GM21528 (cell line): ENCODE data around the gene CENPX.

Experiments
- ATAC-seq: cut with Tn5 transposase; IDR thresholded peaks from one replicate; pipeline ENCODE4 v1.9.1; 2021; ENCODE audit warnings: mild to moderate bottlenecking, moderate library complexity; ENCODE audit not compliant: unreplicated experiment, low FRiP score

CENPX gene

DNA sequence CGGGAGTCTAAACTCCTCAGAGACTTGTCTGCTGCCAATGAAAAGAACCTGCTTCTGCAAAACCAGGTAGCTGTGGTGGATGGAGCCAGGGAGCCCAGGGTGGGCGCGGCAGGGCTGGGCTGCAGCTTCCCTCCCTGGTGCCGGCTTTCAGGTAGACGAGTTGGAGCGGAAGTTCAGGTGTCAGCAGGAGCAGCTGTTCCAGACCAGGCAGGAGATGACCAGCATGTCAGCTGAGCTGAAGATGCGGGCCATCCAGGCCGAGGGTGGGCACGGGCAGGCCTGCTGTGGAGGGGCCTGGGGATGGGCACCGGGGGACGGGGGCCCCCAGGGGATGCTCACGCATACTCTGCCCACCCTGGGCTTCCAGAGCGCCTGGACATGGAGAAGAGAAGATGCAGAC, 5.6 kb upstream of the CENPX start:
- no peak for ATAC-seq

DNA sequence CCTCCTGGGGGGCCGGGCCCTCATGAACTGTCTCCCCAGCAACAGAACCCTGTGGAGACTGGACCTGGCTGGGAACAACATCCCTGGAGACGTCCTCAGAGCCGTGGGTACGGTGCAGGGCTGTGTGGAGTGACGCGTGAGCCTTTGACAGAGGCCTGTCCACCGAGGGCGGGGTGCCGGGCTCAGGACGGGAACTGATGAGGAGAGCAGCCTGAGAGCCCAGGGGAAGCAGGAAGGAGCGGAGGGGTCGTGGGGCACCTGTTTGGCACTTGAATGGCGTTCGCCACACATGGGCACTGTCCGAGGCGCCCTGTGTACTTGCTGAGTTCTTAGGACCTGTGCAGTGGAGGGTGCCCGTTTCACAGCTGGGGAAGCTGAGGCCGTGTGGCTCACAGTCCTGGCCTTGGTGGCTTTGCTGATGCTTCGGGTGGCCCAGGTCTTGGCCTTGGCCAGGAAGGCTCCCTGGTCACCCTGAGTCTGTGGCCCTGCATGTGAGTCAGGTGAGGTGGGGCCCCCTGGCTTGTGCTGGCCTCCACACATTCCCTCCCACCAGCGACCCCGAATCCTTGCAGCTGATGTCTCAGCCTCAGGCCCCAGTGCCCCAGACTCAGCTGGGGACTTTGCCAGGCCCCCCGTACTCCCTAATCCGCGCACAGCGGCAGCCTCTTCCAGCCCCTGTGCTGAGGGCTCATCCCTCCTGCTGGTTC, 2.9 kb upstream of the CENPX start:
- ATAC-seq, result no peak

DNA sequence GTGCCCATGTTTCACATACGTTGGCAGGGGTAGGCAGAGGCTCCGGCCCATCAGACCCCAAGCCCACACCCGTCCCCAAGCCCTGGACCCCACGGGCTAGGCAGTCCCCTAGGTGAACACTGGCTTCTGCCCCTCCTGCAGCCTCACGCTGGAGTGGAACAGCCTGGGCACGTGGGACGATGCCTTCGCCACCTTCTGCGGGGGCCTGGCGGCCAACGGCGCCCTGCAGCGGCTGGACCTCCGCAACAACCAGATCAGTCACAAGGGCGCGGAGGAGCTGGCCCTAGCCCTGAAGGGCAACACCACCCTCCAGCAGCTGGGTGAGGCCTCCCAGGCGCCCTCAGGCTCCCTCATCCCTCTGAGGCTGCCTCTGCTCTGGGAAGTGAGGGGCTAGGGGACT, 2.2 kb upstream of the CENPX start:
- ATAC-seq, result no peak

DNA sequence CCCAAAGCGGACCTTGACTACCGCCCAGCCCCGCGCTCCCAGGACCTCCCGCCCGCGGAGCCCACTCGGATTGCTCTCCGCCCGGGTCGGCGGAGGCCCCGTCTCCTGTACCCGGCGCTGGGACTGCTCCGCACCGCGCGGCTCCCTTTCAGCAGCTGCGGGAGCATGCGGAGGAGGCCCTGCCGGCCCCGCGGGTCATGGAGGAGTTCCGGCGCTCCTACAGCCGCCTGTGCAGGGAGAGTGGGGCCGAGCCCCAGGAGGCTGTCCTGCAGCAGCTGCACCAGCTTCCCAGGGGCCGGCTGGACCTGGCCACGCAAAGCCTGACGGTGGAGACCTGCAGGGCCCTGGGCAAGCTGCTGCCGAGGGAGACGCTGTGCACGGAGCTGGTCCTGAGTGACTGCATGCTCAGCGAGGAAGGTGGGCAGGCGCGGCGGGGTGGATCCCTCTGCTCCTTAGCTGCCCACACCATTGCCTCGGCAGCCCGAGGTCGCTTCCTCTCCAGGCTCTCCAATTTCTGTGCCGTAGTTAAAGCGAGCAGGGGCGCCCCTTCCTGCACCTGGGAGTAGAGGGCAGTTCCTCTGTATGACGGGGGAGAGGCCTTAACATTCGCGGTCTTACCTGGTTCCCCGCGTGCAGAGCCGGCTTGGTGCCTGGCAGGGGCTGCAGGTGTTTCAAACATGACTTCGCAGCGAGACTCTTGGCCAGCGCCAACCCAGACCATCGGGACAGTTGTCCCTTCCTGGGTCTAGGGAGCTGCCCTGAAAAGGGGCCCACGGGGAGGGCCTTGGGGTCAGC, 966 bp upstream of the CENPX start:
- ATAC-seq, result peak; percentile 0

DNA sequence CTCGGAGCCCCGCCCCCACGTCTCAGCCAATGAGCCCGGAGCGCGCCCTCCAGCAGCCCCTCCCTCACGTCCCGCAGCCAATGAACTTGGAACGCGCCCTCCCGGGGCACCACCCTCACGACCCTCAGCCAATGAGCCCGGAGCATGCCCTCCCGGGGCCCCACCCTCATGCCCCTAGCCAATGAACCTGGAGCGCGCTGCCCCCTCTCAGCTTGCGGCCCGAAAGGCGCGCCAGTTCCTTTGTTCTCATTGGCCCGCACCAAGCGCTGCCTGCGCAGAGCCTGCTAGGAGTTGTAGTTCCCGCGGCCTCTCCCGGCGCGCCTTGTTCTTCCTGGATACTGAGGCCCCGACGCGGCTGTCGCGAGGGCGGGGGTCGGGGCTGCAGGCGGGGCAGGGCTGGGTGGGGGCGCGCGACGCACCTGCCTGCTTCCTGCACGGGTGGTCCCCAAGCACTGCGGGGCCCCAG, 336 bp upstream of the CENPX start, which contains the start of gene LRRC45:
LRRC45 (plus strand) TSS at position 325 of the 466 bp plus-strand sequence. CDS start 339 bp downstream, outside the sequence.
- peak; percentile 71 for ATAC-seq

DNA sequence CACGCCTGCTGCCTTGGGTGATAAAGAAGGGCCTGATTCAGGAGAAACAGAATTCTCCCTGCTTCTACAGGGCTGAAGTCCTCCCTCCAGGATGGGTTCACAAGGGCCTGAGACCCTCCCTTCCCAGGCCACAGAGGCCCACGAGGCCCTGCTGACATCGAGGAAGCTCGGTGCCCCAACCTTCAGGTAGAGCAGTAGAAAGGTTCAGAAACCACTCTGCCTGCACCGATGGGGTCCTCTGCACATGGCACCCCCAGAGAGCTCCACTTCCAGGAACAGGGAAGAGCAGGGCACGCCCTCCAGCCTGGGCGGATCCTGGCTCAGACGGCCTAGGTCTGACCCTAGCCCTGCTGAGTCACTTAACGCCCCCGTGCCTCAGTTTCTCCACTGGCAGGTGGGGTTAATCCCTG, 773 bp downstream of the CENPX start:
- ATAC-seq, result no peak

DNA sequence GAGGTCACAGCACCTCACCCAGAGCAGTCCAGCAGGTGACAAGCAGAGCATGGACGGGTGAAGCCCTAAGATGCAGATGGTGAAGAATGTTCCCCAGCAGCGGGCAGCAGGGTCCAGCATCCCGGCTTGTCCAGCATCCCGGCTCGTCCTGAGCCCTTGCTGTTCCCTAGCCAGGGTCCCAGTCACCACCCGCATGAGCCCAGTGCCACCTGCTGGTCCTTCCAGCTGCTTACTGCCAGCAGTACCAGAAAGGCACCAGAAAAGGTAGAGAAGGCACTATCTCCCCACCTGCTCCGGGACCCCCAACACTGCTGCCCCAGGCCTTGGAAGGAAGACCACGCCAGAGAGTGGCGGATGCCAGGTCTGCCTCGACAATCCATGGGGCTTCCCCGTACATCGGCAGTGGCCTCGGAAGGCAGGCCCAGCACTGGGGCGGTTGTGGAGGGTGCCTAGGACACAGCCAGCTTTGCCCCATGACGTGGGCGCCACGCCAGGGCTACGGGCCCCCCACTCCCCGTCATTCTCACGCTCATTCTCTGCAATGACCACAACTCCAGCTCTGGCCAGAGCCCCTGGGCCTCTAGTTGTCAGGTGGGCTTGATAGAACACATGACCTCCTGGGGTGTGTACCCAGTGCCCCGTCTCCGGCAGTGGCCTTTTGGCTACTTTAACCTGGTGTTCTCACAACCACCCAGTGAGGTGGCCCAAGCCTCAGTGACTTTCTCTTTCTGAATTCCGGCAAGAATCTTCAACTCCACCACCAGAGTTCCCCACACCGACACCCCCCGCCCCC, 1.4 kb downstream of the CENPX start:
- no peak for ATAC-seq

DNA sequence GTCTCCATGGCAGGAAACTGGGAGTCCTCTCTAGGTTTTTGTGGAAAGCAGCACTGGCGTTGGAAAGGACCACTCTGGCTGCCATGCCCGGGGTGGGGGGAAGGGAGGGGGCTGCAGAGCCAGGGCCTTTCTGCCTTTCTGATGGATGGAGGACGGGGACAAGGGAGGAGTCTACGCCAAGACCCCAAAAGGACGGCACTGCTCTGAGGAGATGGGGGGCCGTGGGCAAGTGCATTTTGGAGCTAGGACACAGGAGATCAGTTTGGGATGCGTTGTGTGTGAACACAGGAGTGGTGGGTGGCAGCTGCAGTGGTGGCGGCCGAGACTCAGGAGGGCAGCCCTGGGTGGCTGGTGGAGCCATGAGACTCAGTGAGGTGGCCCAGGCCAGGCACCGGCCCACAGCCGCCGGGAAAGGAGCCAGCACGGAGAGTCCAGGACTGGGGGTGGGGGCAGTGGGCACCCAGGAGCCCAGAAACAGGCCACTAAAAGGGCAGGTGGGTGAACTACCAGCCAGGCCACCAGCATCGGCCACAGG, 2.0 kb downstream of the CENPX start:
- ATAC-seq, result no peak

GRCh38 chr17:82019690-82020571, 2.7 kb downstream of the CENPX start:
- ATAC-seq, result no peak

DNA sequence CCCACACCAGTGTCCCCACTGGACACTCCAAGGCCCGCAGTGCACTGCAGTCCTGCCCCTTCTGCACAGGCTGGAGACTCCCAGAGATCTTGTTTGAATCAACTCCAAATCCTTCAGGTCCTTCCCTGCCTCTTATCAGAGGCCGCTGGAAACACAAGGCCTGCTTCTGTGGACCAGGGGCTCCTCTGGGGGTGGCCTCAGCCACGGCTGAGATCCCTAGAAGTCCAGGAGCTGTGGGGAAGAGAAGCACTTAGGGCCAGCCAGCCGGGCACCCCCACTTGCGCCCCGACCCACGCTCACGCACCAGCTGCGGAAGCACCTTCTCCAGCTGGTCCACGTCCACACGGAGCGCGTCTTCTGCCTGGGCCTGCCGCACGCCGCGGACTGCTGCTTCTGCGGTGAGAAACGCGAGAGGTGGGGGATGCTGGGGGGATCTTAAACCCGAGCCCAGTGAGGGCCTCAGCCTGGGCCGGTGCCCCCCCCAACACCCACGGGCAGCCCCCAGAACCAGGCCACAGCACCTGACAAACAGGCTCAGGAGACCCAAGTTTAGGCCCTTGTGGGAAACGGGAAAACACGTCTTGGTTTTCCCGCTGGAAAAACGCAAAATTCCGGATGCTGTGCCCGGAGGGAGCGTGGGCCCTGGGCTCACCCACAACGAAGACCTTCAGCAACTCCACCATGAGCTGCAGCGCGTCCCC, 3.5 kb downstream of the CENPX start:
- ATAC-seq, result no peak

- no peak for ATAC-seq
These were observed 4.3 kb downstream of the CENPX start for GRCh38 chr17:82018152-82018988.

DNA sequence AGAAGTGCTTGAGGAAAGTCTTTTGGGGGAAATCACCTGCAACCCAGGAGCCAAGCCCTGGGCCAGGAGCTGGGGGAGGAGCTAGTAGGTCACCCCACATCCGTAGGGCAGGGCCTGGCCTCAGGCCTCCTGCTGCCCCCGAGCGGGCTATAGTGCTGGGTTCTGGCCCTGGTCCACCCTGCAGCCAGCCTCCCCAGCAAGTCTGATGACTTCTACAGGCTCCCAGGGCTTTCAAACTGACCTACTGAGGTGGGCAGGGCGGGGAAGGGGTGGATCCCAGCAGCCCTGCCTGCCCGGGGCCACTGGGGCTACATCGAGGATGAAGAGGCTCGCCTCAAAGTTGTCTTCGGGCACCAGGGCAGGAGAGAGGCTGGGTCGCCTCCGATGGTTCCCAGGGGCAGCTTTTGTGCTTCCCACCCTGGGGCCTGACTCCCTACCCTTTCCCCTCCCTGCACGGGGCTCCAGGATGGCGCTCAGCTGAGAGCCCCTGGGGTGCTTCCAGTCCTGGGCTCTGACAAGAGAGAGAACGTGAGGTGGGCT, 5.0 kb downstream of the CENPX start:
- no peak for ATAC-seq

DNA sequence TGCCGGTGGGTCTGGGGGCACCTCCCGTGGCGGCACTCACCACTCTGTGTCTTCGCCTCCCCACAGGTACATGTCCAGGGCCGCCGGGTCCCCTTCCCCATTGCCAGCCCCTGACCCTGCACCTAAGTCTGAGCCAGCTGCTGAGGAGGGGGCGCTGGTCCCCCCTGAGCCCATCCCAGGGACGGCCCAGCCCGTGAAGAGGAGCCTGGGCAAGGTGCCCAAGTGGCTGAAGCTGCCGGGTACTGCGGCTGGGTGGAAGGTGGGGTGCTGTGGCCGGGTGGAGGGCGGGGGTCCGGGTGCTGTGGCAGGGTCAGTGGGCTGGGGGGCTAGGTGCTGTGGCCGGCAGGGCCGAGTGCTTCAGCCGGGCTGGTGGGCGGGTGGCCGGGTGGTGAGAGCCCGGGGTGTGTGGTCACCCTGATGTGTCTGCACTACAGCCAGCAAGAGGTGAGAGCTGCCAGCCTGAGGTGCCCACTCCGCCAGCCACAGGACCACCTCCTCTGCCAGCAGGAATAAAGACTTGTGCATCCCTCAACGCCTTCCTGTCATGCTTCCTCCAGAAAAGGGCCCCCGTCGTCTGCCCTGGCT, 5.7 kb downstream of the CENPX start:
- ATAC-seq, result no peak

GRCh38 chr17:82016061-82016874, 6.4 kb downstream of the CENPX start:
- no peak for ATAC-seq

- ATAC-seq, result no peak
These were observed 7.2 kb downstream of the CENPX start for GRCh38 chr17:82015311-82015971.

DNA sequence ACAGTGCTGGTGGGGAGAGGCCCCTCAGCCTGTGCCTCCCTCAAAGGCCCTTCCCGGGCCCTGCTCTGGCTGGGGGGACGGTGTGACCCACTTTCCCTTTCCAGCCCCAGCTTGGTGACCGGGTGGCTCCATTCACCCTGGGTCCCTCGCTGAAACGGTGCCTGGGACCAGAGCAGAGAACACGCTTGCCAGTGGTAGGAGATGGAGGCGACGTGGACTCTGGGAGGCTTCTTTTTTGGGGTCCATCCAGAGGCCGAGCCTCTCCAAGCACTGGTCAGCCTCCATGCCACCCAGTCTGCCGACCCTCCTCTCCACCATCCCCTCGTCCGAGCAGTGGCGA, 7.7 kb downstream of the CENPX start:
- ATAC-seq, result no peak
